Upper lobe of right lung (tissue), 1 donor: ENCODE measurements around the gene DGKH. TPM values are rescaled to one million over a fixed set of nuclear protein-coding genes. Genes with fewer than 3 reads are reported as not detected.
"Not testable (repeated sequence)": the region's sequence is repeated elsewhere in the genome, so short reads cannot be mapped to it uniquely, and the experiment has no call there.

ENCODE experiments used
- ATAC-seq: fragments of 200-7000 bp; cut with Tn5 transposase; one replicate; pipeline ENCODE4 v1.9.1; 2020; ENCODE audit warnings: mild to moderate bottlenecking, moderate library complexity
- DNase-seq: peaks from one replicate; pipeline ENCODE4 v3.0.0-alpha.2; 2020
- H3K27ac ChIP-seq: fragments of 200-600 bp; one replicate; pipeline ENCODE4 v1.8.0; 2022
- H3K27me3 ChIP-seq: fragments of 200-600 bp; one replicate; pipeline ENCODE4 v1.8.0; 2022; ENCODE audit warnings: mild to moderate bottlenecking
- H3K36me3 ChIP-seq: fragments of 200-600 bp; one replicate; pipeline ENCODE4 v1.8.0; 2022
- H3K4me1 ChIP-seq: fragments of 200-600 bp; one replicate; pipeline ENCODE4 v1.8.0; 2022
- H3K4me3 ChIP-seq: fragments of 200-600 bp; one replicate; pipeline ENCODE4 v1.8.0; 2022; ENCODE audit warnings: mild to moderate bottlenecking
- H3K9me3 ChIP-seq: fragments of 200-600 bp; one replicate; pipeline ENCODE4 v1.8.0; 2022
- intact Hi-C: fragments of 100-400 bp; cut with DNase I; formaldehyde crosslinking; loops from one replicate; pipeline ENCODE4 v1.11.0; 2022
- total RNA-seq: library from RNA; stranded (reverse); fragmentation: NEBNext Ultra II Directional; extraction: Animal tissue kit (Norgen Biotek cat#: 25700); gene quantifications from one replicate; pipeline ENCODE4 v1.2.1, GENCODE V29; 2021
- TF ChIP-seq, protein P1 (sequence below): fragments of 200-600 bp; IDR thresholded peaks from one replicate; pipeline ENCODE4 v1.8.0; 2022; ENCODE audit warnings: antibody characterized with exemption
- donor health status: DM: no; HTN: yes; CAD: no; lungs with severe emphysema.

Gene DGKH
- total RNA-seq, 1 donor from 2014 or later: 21.3 TPM

DNA sequence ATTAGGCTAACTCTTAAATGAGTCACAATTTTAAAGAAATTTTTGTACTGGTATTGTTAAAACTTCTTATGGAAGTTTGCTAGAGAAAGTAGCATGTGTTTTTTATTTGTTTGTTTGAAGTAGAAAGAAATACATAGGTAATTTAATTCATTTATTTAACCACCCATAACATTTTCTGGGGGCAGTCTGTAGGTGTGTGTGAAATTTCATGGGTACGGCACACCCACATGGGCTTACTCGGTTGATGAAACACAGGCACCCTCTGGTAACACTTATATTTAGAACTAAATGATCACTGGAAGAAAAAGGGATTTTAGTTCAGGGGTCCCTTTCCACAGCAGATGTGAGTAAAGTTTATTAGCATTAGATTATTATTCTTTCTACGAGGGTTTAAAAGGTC, 88.1 kb downstream of the DGKH start:
- H3K27ac ChIP-seq: no peak overlapping the region
- intact Hi-C loops: no loop called here
- no peak overlapping the region for H3K4me3 ChIP-seq
- DNase-seq: no peak
- no peaks in the 10 kb centered on the region for H3K36me3 ChIP-seq
- no peaks in the 10 kb centered on the region for H3K9me3 ChIP-seq
- no peaks in the 10 kb centered on the region for H3K4me1 ChIP-seq
- TF ChIP-seq, protein P1, sequence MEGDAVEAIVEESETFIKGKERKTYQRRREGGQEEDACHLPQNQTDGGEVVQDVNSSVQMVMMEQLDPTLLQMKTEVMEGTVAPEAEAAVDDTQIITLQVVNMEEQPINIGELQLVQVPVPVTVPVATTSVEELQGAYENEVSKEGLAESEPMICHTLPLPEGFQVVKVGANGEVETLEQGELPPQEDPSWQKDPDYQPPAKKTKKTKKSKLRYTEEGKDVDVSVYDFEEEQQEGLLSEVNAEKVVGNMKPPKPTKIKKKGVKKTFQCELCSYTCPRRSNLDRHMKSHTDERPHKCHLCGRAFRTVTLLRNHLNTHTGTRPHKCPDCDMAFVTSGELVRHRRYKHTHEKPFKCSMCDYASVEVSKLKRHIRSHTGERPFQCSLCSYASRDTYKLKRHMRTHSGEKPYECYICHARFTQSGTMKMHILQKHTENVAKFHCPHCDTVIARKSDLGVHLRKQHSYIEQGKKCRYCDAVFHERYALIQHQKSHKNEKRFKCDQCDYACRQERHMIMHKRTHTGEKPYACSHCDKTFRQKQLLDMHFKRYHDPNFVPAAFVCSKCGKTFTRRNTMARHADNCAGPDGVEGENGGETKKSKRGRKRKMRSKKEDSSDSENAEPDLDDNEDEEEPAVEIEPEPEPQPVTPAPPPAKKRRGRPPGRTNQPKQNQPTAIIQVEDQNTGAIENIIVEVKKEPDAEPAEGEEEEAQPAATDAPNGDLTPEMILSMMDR: no peak
- no peak for ATAC-seq
- H3K27me3 ChIP-seq: no peaks in the 10 kb centered on the region

DNA sequence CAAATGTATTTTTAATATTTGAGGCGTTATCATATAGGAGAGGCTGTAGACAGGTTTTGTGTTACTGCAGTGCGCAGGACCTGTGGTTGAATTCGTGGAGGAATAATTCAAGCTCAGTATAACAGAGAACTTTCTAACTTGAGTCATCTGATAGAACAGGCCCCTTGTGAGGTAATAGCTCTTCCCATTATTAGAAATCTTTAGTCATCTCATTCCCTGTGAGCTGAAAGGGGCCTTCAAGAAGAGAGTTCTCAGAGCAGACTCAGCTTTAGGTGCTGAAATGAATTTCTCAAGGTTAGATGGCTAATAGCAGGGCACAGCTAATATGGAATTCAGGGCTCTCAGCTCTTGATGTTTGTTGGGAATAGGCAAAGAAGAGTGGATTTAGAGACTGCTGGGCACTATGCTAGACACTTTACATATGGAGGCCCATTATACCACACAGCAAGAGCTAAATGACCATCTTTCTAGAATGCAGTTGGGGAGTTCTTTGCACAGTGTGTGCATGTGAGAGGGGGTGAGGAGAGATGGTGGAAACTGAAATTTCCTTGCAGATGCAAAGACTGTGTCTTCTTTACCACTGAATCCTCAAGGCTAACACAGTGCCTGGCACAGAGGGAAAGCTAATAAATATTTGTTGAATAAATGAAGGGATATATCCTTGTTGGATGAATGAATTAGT, 89.5 kb downstream of the DGKH start:
- no peaks in the 10 kb centered on the region for H3K27me3 ChIP-seq
- no peak overlapping the region for H3K27ac ChIP-seq
- no peaks in the 10 kb centered on the region for H3K4me1 ChIP-seq
- H3K4me3 ChIP-seq: no peak overlapping the region
- no peak for DNase-seq
- TF ChIP-seq, protein P1: no peak
- no peaks in the 10 kb centered on the region for H3K36me3 ChIP-seq
- ATAC-seq: no peak
- H3K9me3 ChIP-seq: no peaks in the 10 kb centered on the region
- intact Hi-C loops: no loop called here

DNA sequence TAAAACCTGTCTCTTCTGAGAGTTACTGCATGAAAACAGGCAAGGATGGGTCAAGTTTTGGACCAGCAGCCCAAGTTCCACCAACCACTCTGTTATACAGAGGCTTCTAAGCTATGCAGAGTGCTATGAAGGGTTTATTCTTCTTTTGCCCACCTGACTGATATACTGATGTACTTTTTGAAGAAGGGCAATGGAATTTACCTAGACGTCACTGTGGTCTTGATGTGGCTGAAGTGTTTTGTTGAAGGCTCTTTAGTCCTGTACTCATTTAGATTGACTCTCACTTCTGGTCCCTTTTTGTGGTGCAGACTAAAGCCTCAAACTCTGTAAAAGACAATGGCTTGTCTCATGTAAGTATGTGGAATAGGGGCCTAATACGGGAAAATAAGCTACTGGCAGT, 92.0 kb downstream of the DGKH start:
- TF ChIP-seq, protein P1: no peak
- no peak for DNase-seq
- no peaks in the 10 kb centered on the region for H3K27me3 ChIP-seq
- H3K4me1 ChIP-seq: no peaks in the 10 kb centered on the region
- intact Hi-C loops: no loop called here
- no peak overlapping the region for H3K27ac ChIP-seq
- H3K36me3 ChIP-seq: no peaks in the 10 kb centered on the region
- no peak for ATAC-seq
- H3K4me3 ChIP-seq: no peak overlapping the region
- H3K9me3 ChIP-seq: no peaks in the 10 kb centered on the region

DNA sequence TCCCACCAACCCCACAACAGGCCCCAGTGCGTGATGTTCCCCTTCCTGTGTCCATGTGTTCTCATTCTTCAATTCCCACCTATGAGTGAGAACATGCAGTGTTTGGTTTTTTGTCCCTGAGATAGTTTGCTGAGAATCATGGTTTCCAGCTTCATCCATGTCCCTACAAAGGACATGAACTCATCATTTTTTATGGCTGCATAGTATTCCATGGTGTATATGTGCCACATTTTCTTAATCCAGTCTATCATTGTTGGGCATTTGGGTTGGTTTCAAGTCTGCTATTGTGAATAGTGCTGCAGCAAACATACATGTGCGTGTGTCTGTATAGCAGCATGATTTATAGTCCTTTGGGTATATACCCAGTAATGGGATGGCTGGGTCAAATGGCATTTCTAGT, 92.6 kb downstream of the DGKH start:
- H3K36me3 ChIP-seq, intact Hi-C loops, H3K27me3 ChIP-seq, H3K27ac ChIP-seq, H3K4me3 ChIP-seq, H3K9me3 ChIP-seq, DNase-seq, ATAC-seq, H3K4me1 ChIP-seq: not testable (repeated sequence)

DNA sequence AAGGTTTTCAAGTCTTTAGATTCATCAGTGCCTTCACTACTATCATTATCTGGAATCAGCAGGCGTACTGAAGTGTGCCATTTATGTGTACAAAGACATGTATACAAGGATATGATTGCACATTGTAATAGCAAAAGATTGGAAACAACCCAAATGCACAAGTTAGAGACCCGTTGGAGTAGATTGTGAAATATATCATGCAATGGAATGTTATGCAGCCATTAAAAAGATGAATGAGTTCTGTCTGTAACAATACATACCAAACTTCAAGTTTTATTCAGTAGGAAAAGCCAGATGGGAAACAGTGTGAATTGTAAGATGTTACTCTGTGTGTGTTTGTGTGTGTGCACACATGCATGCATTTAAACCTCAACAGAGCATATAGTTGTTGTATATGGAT, 97.9 kb downstream of the DGKH start:
- DNase-seq: no peak
- H3K27me3 ChIP-seq: no peaks in the 10 kb centered on the region
- no peak for ATAC-seq
- H3K9me3 ChIP-seq: no peaks in the 10 kb centered on the region
- TF ChIP-seq, protein P1: no peak
- H3K27ac ChIP-seq: no peak overlapping the region
- H3K4me1 ChIP-seq: no peaks in the 10 kb centered on the region
- H3K36me3 ChIP-seq: no peaks in the 10 kb centered on the region
- intact Hi-C loops: no loop called here
- no peak overlapping the region for H3K4me3 ChIP-seq

DNA sequence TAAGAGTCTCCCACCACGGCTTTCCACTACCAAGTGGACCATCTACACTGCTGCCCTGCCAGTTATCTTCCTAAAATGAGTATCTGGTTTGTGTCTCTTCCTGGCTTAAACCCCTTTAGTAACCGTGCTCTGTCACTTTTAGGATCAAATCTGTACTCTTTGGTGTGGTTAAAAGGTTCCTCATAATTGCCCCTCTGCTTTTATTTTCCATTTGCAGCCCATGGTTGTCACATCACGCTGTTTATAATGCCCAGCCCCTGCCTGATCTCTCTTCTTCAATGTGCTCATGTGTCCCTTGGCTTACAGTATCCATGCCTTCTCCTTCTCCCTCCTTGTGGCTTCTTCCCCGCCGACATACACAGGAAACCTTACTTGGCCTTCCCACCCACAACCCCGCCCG, 100.1 kb downstream of the DGKH start:
- DNase-seq (no peak), ATAC-seq (no peak)
- Histone ChIP-seq H3K27me3 (no peaks in the 10 kb centered on the region), H3K36me3 (no peaks in the 10 kb centered on the region), H3K4me1 (no peaks in the 10 kb centered on the region), H3K4me3 (no peak overlapping the region), H3K9me3 (no peaks in the 10 kb centered on the region), H3K27ac (no peak overlapping the region)
- intact Hi-C loops: no loop called here
- TF ChIP-seq, protein P1: no peak
